HL-60 (cell line): ENCODE data around the gene CSNK1G1.

Experiments
- CTCF ChIP-seq: IDR thresholded peaks from one replicate; pipeline ENCODE4 v1.5.1; 2011; ENCODE audit warnings: low read length, control low read depth, inconsistent platforms; ENCODE audit not compliant: insufficient read depth
- GABPA ChIP-seq: IDR thresholded peaks from 2 replicates; pipeline ENCODE4 v1.6.1; 2012; ENCODE audit warnings: low read depth
- POLR2AphosphoS5 ChIP-seq: IDR thresholded peaks from 2 replicates; pipeline ENCODE4 v1.6.1; 2012; ENCODE audit warnings: low read depth
- REST ChIP-seq: IDR thresholded peaks from 2 replicates; pipeline ENCODE4 v1.6.1; 2012; ENCODE audit warnings: low read depth; ENCODE audit not compliant: insufficient replicate concordance
- SPI1 ChIP-seq: IDR thresholded peaks from 2 replicates; pipeline ENCODE4 v1.6.1; 2012; ENCODE audit warnings: low read depth, mild to moderate bottlenecking, borderline replicate concordance

DNA sequence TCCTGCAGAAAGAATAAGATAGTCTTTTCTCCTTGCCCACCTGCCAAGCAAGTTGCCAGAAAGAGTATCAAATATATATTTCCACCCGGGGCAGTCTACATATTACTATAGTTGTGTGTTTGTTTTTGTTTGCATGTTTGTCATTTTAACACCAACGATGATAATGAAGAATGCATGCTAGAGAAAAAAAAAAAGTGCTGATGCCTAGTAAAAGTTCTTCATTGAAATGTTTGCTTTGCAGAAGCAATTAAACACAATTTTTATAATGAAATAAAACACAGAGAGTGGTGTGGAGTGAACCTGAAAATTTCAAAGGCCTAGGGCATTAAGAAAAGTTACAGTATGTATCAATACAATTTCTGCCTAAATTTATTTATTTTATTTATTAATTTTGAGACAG, 27.8 kb upstream of the CSNK1G1 start:
- TF ChIP-seq CTCF (no peak), POLR2AphosphoS5 (no peak), SPI1 (no peak), REST (no peak), GABPA (no peak)
